NT2/D1 (cell line): ENCODE results near the gene SFXN2.

Experiments used
- SUZ12 ChIP-seq: IDR thresholded peaks from 2 replicates; pipeline ENCODE4 v1.6.1; 2011; ENCODE audit not compliant: insufficient read length, insufficient read depth; ENCODE audit errors: extremely low read depth
- YY1 ChIP-seq: IDR thresholded peaks from 2 replicates; pipeline ENCODE4 v1.6.1; 2011; ENCODE audit not compliant: insufficient read length, insufficient read depth

- TF ChIP-seq SUZ12, result no peak
- TF ChIP-seq YY1, result no peak
Observed at GRCh38 chr10:102744374-102745051, 30.1 kb downstream of the SFXN2 start.
